H1 (cell line): ENCODE data around the gene TEX36. TPM values are rescaled to one million over a fixed set of nuclear protein-coding genes. Genes with fewer than 3 reads are reported as not detected.

Experiments used
- ATF2 ChIP-seq: IDR thresholded peaks from 2 replicates; pipeline ENCODE4 v1.6.1; 2012; ENCODE audit warnings: low read length, inconsistent platforms
- JUN ChIP-seq: IDR thresholded peaks from 2 replicates; pipeline ENCODE4 v1.6.1; 2011; ENCODE audit warnings: low read depth, mild to moderate bottlenecking, improper control_type of control experiment, low read length
- KDM4A ChIP-seq: IDR thresholded peaks from one replicate; pipeline ENCODE4 v1.7.1; 2012; ENCODE audit warnings: low read depth, mild to moderate bottlenecking, moderate library complexity, low read length, inconsistent platforms; ENCODE audit not compliant: severe bottlenecking
- RNF2 ChIP-seq: fragments of 200-900, 300-1000 bp; sonication (generic); IDR thresholded peaks from 2 replicates; pipeline ENCODE4 v1.7.1; 2016; ENCODE audit warnings: borderline replicate concordance, low read depth, mild to moderate bottlenecking, antibody characterized with exemption, low read length; ENCODE audit not compliant: poor library complexity, severe bottlenecking; ENCODE audit errors: missing control alignments
- TAF1 ChIP-seq: IDR thresholded peaks from 2 replicates; pipeline ENCODE4 v1.6.1; 2011; ENCODE audit warnings: mild to moderate bottlenecking, low read depth, low read length
- polyA plus RNA-seq, 7 experiments: library from polyadenylated mRNA; depleted of rRNA in 3 of 7; stranded (reverse) in 5 of 7; unstranded in 2 of 7; fragments of >200 nt in 5 of 7; fragments of 200-250 nt in 2 of 7; gene quantifications; 1 replicate in 5 of 7; 2 replicates in 1 of 7; 4 replicates in 1 of 7; pipeline versions ENCODE4 v1.2.1 to v1.2.3, GENCODE V29; 2011 to 2013; ENCODE audit warnings: missing spikeins in 2 of 7, mixed read lengths in 2 of 7
- total RNA-seq: library from RNA; stranded (reverse); fragmentation: NEBNext Ultra II Directional; extraction: Animal tissue kit (Norgen Biotek cat#: 25700); gene quantifications from 2 replicates; pipeline ENCODE4 v1.2.1, GENCODE V29; 2021

TEX36 gene
- total and polyA plus RNA-seq, 2 of the 8 experiments (the other 6 are each of a cell fraction or from before 2014, with no cell fraction given) = not detected

- TF ChIP-seq ATF2 (no peak), KDM4A (no peak), RNF2 (no peak), TAF1 (no peak), JUN (no peak)
Observed at GRCh38 chr10:125683821-125684220, 858 bp upstream of the TEX36 start (continued).
